Keratinocyte (primary cell): ENCODE measurements around the gene MST1.

ENCODE experiments used
- CTCF ChIP-seq, 3 experiments: IDR thresholded peaks in 1 of 3; conservative IDR thresholded peaks in 1 of 3; optimal IDR thresholded peaks in 1 of 3; 2 replicates in 2 of 3; 3 replicates in 1 of 3; pipeline versions ENCODE3 to v1.5.1; 2011; ENCODE audit warnings: low read length in 3 of 3, mild to moderate bottlenecking in 3 of 3, moderate library complexity in 2 of 3, control low read depth in 1 of 3, inconsistent platforms in 1 of 3; ENCODE audit not compliant: insufficient read depth in 2 of 3; ENCODE audit errors: extremely low read depth in 1 of 3
- EZH2 ChIP-seq: IDR thresholded peaks from one replicate; pipeline ENCODE4 v1.6.1; 2012; ENCODE audit warnings: inconsistent platforms, mild to moderate bottlenecking, low read length, moderate library complexity

GRCh38 chr3:49700453-49701128 lies 11.3 kb upstream of the MST1 start:
- peak in 1 of 3 experiments; percentile 11 for TF ChIP-seq CTCF (optimal IDR thresholded peaks at IDR 0.05 in 1 of 3, IDR thresholded peaks at IDR 0.05 in 1 of 3, conservative IDR thresholded peaks at IDR 0.05 in 1 of 3; ENCODE audit: extremely low read depth in 1 of 3, insufficient read depth in 2 of 3, low read length in 3 of 3)
- TF ChIP-seq EZH2, result no peak
